GM23338 (cell line): ENCODE results near the gene DAD1. TPM values are rescaled to one million over a fixed set of nuclear protein-coding genes. Genes with fewer than 3 reads are reported as not detected.

ENCODE experiments used
- ATAC-seq: fragments of 200-7000 bp; cut with Tn5 transposase; 3 replicates; pipeline ENCODE4 v1.9.1; 2020
- DNase-seq: peaks from one replicate; pipeline ENCODE4 v3.0.0-alpha.2; 2015; ENCODE audit warnings: low spot score
- H2AFZ ChIP-seq: fragments of 200-600 bp; sonication (generic); 2 replicates; pipeline ENCODE4 v1.8.0; 2016; ENCODE audit warnings: antibody characterized with exemption, mild to moderate bottlenecking, moderate library complexity
- H3F3A ChIP-seq: fragments of 200-600 bp; sonication (generic); replicated peaks from 2 replicates; pipeline ENCODE4 v1.8.0; 2017; ENCODE audit warnings: antibody characterized with exemption, mixed run types, low read depth
- H3K27ac ChIP-seq: fragments of 200-600 bp; sonication (generic); 2 replicates; pipeline ENCODE4 v1.6.1; 2016; ENCODE audit warnings: low read depth
- H3K27me3 ChIP-seq: fragments of 200-600 bp; sonication (generic); 2 replicates; pipeline ENCODE4 v1.8.0; 2016; ENCODE audit warnings: mild to moderate bottlenecking, mixed run types, moderate library complexity; ENCODE audit not compliant: insufficient read depth
- H3K36me3 ChIP-seq: fragments of 200-600 bp; sonication (generic); 2 replicates; pipeline ENCODE4 v1.8.0; 2016; ENCODE audit warnings: mild to moderate bottlenecking; ENCODE audit not compliant: insufficient read depth
- H3K4me1 ChIP-seq: fragments of 200-600 bp; sonication (generic); 2 replicates; pipeline ENCODE4 v1.8.0; 2016; ENCODE audit warnings: mild to moderate bottlenecking, moderate library complexity; ENCODE audit not compliant: insufficient read depth
- H3K4me2 ChIP-seq: fragments of 200-600 bp; sonication (generic); 2 replicates; pipeline ENCODE4 v1.7.1; 2017; ENCODE audit warnings: mixed run types
- H3K4me3 ChIP-seq: fragments of 200-600 bp; sonication (generic); 2 replicates; pipeline ENCODE4 v1.6.1; 2016; ENCODE audit warnings: mixed run types
- H3K79me2 ChIP-seq: fragments of 200-600 bp; sonication (generic); replicated peaks from 2 replicates; pipeline ENCODE4 v1.8.0; 2017; ENCODE audit warnings: mild to moderate bottlenecking; ENCODE audit not compliant: insufficient read depth
- H3K9me2 ChIP-seq: fragments of 200-600 bp; sonication (generic); 2 replicates; pipeline ENCODE4 v1.8.0; 2017; ENCODE audit not compliant: insufficient read depth
- H4K20me1 ChIP-seq: fragments of 200-600 bp; sonication (generic); replicated peaks from 2 replicates; pipeline ENCODE4 v1.8.0; 2017; ENCODE audit warnings: mild to moderate bottlenecking; ENCODE audit not compliant: insufficient read depth
- H3K27ac Mint-ChIP-seq: 2 replicates; pipeline ENCODE4 v1.8.0; 2020; ENCODE audit warnings: inconsistent platforms, mild to moderate bottlenecking, moderate library complexity, mixed read lengths
- H3K27me3 Mint-ChIP-seq: 3 replicates; pipeline ENCODE4 v1.8.0; 2022; ENCODE audit warnings: low read depth, mild to moderate bottlenecking, moderate library complexity, mixed read lengths, inconsistent platforms; ENCODE audit not compliant: insufficient read depth, poor library complexity
- H3K36me3 Mint-ChIP-seq: 3 replicates; pipeline ENCODE4 v1.8.0; 2021; ENCODE audit warnings: low read depth, mild to moderate bottlenecking, inconsistent platforms, moderate library complexity, mixed read lengths
- H3K4me1 Mint-ChIP-seq: 3 replicates; pipeline ENCODE4 v1.8.0; 2020; ENCODE audit warnings: mild to moderate bottlenecking, inconsistent platforms, mixed read lengths
- H3K4me3 Mint-ChIP-seq: 3 replicates; pipeline ENCODE4 v1.8.0; 2021; ENCODE audit warnings: moderate library complexity, mild to moderate bottlenecking, inconsistent platforms, mixed read lengths
- H3K9me3 Mint-ChIP-seq: 3 replicates; pipeline ENCODE4 v1.8.0; 2020; ENCODE audit warnings: moderate library complexity, mild to moderate bottlenecking, inconsistent platforms, mixed read lengths
- CREB1 ChIP-seq: fragments of 250-450 bp; sonication (Bioruptor Pico); IDR thresholded peaks from 2 replicates; pipeline ENCODE4 v1.5.0; 2020; ENCODE audit warnings: low read depth, mild to moderate bottlenecking, moderate library complexity
- ETS1 ChIP-seq: IDR thresholded peaks from 2 replicates; pipeline ENCODE4 v1.6.1; 2016; ENCODE audit warnings: antibody characterized with exemption
- JUNB ChIP-seq: IDR thresholded peaks from one replicate; pipeline ENCODE4 v1.6.1; 2016; ENCODE audit warnings: antibody characterized with exemption; ENCODE audit not compliant: unreplicated experiment
- REST ChIP-seq: IDR thresholded peaks from one replicate; pipeline ENCODE4 v1.6.1; 2018; ENCODE audit warnings: antibody characterized with exemption; ENCODE audit not compliant: unreplicated experiment
- ZNF114 ChIP-seq: fragments of 250-450 bp; sonication (Bioruptor Pico); IDR thresholded peaks from 2 replicates; pipeline ENCODE4 v1.5.0; 2020; ENCODE audit warnings: mild to moderate bottlenecking, moderate library complexity
- ZNF331 ChIP-seq: fragments of 250-450 bp; sonication (Bioruptor Pico); IDR thresholded peaks from 2 replicates; pipeline ENCODE4 v1.5.0; 2020; ENCODE audit warnings: low read depth, mild to moderate bottlenecking, moderate library complexity
- ZNF462 ChIP-seq: fragments of 250-450 bp; sonication (Bioruptor Pico); IDR thresholded peaks from 2 replicates; pipeline ENCODE4 v1.5.0; 2020; ENCODE audit warnings: mild to moderate bottlenecking, moderate library complexity
- polyA plus RNA-seq: library from polyadenylated mRNA; unstranded; fragments of >200 nt; fragmentation: Nextera tagmentation; extraction: Ambion mirVana; gene quantifications from 2 replicates; pipeline ENCODE4 v1.2.1, GENCODE V29; 2016
- total RNA-seq: library from RNA; depleted of rRNA; stranded (reverse); fragments of >200 nt; shearing (Covaris generic); gene quantifications from 2 replicates; pipeline ENCODE4 v1.2.3, GENCODE V29; 2014
- TF ChIP-seq, protein P1 (sequence below), 2 experiments: fragments of 200-600 bp in 1 of 2; sonication (generic) in 1 of 2; conservative IDR thresholded peaks; 2 replicates each; pipeline versions ENCODE4 v1.5.1 to v1.6.1; 2016 to 2017; ENCODE audit warnings: antibody characterized with exemption in 2 of 2, low read depth in 2 of 2, mild to moderate bottlenecking in 2 of 2, moderate library complexity in 1 of 2

DAD1 gene
- total and polyA plus RNA-seq, 2 experiments from 2014 or later: 180 to 252 TPM

DNA sequence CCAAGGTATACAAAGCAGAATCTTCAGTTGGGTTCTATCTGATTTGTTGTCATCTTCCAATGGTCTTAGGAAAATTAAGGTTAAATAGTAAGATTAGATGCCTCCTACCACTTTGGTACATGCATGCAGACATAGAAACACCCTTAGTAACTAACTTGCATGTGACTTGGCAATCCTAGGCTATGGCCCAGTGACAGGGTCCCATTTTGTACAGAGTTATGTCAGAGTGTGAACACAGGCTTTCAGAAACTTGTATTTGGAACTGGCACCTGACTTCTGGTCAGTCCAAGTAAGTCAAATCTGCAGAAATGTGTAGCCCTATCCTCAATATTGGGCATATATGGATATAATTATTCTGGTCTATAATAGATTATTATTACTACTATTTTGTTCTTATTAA lies 53.1 kb downstream of the DAD1 start (continued):
- TF ChIP-seq CREB1 (CRISPR knock-in tag) (no peak), ZNF331 (no peak), JUNB (no peak)

GRCh38 chr14:22535126-22535525 lies 53.9 kb downstream of the DAD1 start:
- no peaks in the 10 kb centered on the region for H3K9me3 Mint-ChIP-seq
- no peak overlapping the region for H3K4me2 ChIP-seq
- H3K27ac ChIP-seq: no peak overlapping the region
- H2AFZ ChIP-seq: no peak overlapping the region
- no peaks in the 10 kb centered on the region for H3K79me2 ChIP-seq
- H3F3A ChIP-seq: no peaks in the 10 kb centered on the region
- H3K27ac Mint-ChIP-seq: no peak overlapping the region
- no peaks in the 10 kb centered on the region for H3K36me3 ChIP-seq
- H3K36me3 Mint-ChIP-seq: no peaks in the 10 kb centered on the region
- no peaks in the 10 kb centered on the region; the same call in 2 of the 3 replicates for H3K4me1 Mint-ChIP-seq
- H3K27me3 Mint-ChIP-seq: peaks cover 2% of the 10 kb centered on the region
- no peaks in the 10 kb centered on the region for H3K27me3 ChIP-seq
- no peak overlapping the region for H3K4me3 ChIP-seq
- TF ChIP-seq ETS1: no peak
- TF ChIP-seq ZNF114 (CRISPR knock-in tag): no peak
- TF ChIP-seq, protein P1, sequence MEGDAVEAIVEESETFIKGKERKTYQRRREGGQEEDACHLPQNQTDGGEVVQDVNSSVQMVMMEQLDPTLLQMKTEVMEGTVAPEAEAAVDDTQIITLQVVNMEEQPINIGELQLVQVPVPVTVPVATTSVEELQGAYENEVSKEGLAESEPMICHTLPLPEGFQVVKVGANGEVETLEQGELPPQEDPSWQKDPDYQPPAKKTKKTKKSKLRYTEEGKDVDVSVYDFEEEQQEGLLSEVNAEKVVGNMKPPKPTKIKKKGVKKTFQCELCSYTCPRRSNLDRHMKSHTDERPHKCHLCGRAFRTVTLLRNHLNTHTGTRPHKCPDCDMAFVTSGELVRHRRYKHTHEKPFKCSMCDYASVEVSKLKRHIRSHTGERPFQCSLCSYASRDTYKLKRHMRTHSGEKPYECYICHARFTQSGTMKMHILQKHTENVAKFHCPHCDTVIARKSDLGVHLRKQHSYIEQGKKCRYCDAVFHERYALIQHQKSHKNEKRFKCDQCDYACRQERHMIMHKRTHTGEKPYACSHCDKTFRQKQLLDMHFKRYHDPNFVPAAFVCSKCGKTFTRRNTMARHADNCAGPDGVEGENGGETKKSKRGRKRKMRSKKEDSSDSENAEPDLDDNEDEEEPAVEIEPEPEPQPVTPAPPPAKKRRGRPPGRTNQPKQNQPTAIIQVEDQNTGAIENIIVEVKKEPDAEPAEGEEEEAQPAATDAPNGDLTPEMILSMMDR (conservative IDR thresholded peaks at IDR 0.05; ENCODE audit: low read depth in 2 of 2): no peak
- H3K4me1 ChIP-seq: no peaks in the 10 kb centered on the region
- no peak for DNase-seq
- no peak overlapping the region for H3K4me3 Mint-ChIP-seq
- no peaks in the 10 kb centered on the region for H4K20me1 ChIP-seq
- ATAC-seq: no peak
- H3K9me2 ChIP-seq: 0 out of 2 replicates have a peak, but pooled peaks cover 7% of the 10 kb centered on the region

GRCh38 chr14:22534547-22534946 lies 54.5 kb downstream of the DAD1 start:
- no peak for DNase-seq
- Histone ChIP-seq H3K4me3 (no peak overlapping the region), H3K4me1 (no peaks in the 10 kb centered on the region), H3K27me3 (no peaks in the 10 kb centered on the region), H3K4me2 (no peak overlapping the region), H3K9me2 (0 out of 2 replicates have a peak, but pooled peaks cover 4% of the 10 kb centered on the region), H3K79me2 (no peaks in the 10 kb centered on the region), H3K36me3 (no peaks in the 10 kb centered on the region), H3F3A (no peaks in the 10 kb centered on the region), H2AFZ (no peak overlapping the region), H4K20me1 (no peaks in the 10 kb centered on the region), H3K27ac (no peak overlapping the region)
- Mint-ChIP-seq H3K9me3 (no peaks in the 10 kb centered on the region), H3K27me3 (peaks cover 2% of the 10 kb centered on the region), H3K36me3 (no peaks in the 10 kb centered on the region), H3K4me1 (no peaks in the 10 kb centered on the region; the same call in 2 of the 3 replicates), H3K27ac (no peak overlapping the region), H3K4me3 (no peak overlapping the region)
- no peak for ATAC-seq
- TF ChIP-seq JUNB (no peak), ZNF462 (no peak), REST (no peak)
